VCaP (cell line): Measurements from ENCODE around the gene LINGO1.

ENCODE experiments used
- H3K27ac ChIP-seq: fragments of 450-650 bp; 2 replicates; pipeline ENCODE4 v1.5.1; 2017
- CTCF ChIP-seq: fragments of 450-650 bp; conservative IDR thresholded peaks from 2 replicates; pipeline ENCODE4 v1.5.1; 2017; ENCODE audit warnings: mild to moderate bottlenecking, moderate library complexity

The LINGO1 gene

GRCh38 chr15:77606142-77607034, 26.3 kb downstream of the LINGO1 start:
- H3K27ac ChIP-seq: no peak overlapping the region
- TF ChIP-seq CTCF: no peak

GRCh38 chr15:77605547-77605946, 27.2 kb downstream of the LINGO1 start:
- H3K27ac ChIP-seq: no peak overlapping the region
- TF ChIP-seq CTCF: no peak

- H3K27ac ChIP-seq: no peak overlapping the region
- no peak for TF ChIP-seq CTCF
Measured at GRCh38 chr15:77604973-77605372, 27.7 kb downstream of the LINGO1 start.

GRCh38 chr15:77603611-77604336, 28.9 kb downstream of the LINGO1 start:
- TF ChIP-seq CTCF: no peak
- no peak overlapping the region for H3K27ac ChIP-seq

GRCh38 chr15:77602800-77603199, 29.9 kb downstream of the LINGO1 start:
- no peak overlapping the region for H3K27ac ChIP-seq
- TF ChIP-seq CTCF: no peak

GRCh38 chr15:77599899-77600298, 32.8 kb downstream of the LINGO1 start:
- TF ChIP-seq CTCF: no peak
- no peak overlapping the region for H3K27ac ChIP-seq

- no peak for TF ChIP-seq CTCF
- no peak overlapping the region for H3K27ac ChIP-seq
Measured at GRCh38 chr15:77599357-77599756, 33.4 kb downstream of the LINGO1 start.
